Epithelial cell of esophagus (primary cell): ENCODE results near the gene STN1.
A peak's percentile ranks its signal among the peaks of the same experiment; 100 is the strongest.

Source experiments
- DNase-seq: peaks from one replicate; pipeline ENCODE4 v3.0.0; 2010; ENCODE audit warnings: low read depth
- H3K4me3 ChIP-seq: 2 replicates; pipeline ENCODE4 v1.5.1; 2011; ENCODE audit warnings: mild to moderate bottlenecking, low read length, control low read depth
- TF ChIP-seq, protein P1 (sequence below): IDR thresholded peaks from 2 replicates; pipeline ENCODE4 v1.5.1; 2011; ENCODE audit warnings: low read depth, mild to moderate bottlenecking, low read length, control low read depth, inconsistent platforms; ENCODE audit not compliant: insufficient read depth; ENCODE audit errors: missing control alignments

The STN1 gene

GRCh38 chr10:103889121-103889720, 28.8 kb downstream of the STN1 start:
- no peak overlapping the region for H3K4me3 ChIP-seq
- DNase-seq, result peak; percentile 50
- TF ChIP-seq, protein P1, sequence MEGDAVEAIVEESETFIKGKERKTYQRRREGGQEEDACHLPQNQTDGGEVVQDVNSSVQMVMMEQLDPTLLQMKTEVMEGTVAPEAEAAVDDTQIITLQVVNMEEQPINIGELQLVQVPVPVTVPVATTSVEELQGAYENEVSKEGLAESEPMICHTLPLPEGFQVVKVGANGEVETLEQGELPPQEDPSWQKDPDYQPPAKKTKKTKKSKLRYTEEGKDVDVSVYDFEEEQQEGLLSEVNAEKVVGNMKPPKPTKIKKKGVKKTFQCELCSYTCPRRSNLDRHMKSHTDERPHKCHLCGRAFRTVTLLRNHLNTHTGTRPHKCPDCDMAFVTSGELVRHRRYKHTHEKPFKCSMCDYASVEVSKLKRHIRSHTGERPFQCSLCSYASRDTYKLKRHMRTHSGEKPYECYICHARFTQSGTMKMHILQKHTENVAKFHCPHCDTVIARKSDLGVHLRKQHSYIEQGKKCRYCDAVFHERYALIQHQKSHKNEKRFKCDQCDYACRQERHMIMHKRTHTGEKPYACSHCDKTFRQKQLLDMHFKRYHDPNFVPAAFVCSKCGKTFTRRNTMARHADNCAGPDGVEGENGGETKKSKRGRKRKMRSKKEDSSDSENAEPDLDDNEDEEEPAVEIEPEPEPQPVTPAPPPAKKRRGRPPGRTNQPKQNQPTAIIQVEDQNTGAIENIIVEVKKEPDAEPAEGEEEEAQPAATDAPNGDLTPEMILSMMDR, result no peak

DNA sequence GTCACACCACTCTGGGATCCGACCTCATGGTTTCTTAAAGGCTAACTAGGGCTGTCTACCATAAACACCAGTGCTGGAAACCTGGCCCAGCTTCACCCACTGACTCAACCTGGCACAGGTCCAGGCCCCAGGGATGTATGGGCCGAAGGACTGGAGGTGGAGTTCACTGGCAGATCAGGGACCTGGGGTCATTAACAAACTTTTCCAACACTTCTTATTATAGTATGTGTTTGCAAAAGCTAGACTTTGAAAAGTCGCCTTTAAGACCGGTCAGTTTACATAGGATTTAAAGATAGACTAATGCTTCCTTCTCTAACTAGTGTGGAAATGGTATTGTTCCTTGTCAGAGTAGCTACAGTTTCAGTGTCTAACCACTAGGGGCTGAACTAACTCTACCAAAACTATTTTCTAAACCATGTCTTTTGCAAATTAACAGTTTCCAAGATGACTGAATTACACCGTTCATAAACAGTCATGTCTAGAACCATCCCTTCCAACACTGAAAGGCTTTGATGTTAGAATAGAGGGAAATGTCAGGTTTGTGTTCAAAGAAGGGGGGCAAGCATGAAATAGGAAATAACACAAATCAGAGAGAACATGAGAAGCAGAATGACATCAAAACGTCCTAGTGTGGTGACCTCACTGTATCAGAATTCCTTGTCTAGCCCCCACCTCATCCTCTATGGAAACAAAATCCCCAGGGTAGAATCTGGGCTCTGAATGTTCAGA, 29.7 kb downstream of the STN1 start:
- no peak overlapping the region for H3K4me3 ChIP-seq
- TF ChIP-seq, protein P1, result peak; percentile 75
- DNase-seq, result peak; percentile 87

- no peak overlapping the region for H3K4me3 ChIP-seq
- peak; percentile 40 for DNase-seq
- TF ChIP-seq, protein P1, result no peak
These were observed 32.4 kb downstream of the STN1 start for GRCh38 chr10:103885617-103886016.

- no peak overlapping the region for H3K4me3 ChIP-seq
- TF ChIP-seq, protein P1, result peak; percentile 85
- peak; percentile 79 for DNase-seq
These were observed 33.3 kb downstream of the STN1 start for GRCh38 chr10:103884681-103885139.

DNA sequence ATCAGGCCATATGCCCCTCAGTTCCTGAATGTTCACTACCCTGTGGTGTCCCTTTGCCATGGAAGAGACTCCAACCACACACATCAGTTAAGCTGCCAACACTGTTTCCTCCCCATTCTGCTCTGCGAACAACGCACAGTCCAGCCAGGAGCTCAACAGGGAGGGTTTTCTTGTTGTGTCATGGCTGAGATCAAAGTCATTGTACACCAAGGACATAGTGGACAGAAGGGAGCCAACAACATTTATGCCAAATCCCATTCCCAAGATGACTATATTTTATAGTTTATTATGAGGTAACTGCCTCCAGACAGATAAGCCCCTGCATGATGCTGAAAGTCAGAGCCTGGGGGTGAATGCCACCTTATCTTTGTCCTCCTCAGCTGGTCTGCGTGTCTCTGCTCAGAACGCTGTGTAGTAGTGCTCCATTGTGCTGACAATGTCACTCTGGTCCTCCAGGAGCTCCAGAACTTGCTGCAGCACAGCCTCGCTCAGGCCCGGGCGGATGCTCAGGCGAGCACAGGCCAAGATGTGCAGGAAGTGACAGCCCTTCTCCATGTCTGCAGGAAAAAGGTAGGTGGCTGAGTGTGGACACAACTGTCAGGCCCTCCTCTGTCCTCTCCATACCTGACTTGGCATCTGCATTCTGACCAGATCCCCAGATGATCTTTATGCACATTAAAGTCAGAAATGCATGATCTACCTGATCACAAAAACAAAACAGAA, 35.5 kb downstream of the STN1 start:
- TF ChIP-seq, protein P1, result no peak
- no peak overlapping the region for H3K4me3 ChIP-seq
- DNase-seq, result peak; percentile 37

- H3K4me3 ChIP-seq, result no peak overlapping the region
- TF ChIP-seq, protein P1, result peak; percentile 12
- peak; percentile 99 for DNase-seq
These were observed 36.3 kb downstream of the STN1 start for GRCh38 chr10:103881416-103882284.
